ENCODE data around the gene PCDHB3.
"Not testable (repeated sequence)": the region's sequence is repeated elsewhere in the genome, so short reads cannot be mapped to it uniquely, and the experiment has no call there.

The PCDHB3 gene

DNA sequence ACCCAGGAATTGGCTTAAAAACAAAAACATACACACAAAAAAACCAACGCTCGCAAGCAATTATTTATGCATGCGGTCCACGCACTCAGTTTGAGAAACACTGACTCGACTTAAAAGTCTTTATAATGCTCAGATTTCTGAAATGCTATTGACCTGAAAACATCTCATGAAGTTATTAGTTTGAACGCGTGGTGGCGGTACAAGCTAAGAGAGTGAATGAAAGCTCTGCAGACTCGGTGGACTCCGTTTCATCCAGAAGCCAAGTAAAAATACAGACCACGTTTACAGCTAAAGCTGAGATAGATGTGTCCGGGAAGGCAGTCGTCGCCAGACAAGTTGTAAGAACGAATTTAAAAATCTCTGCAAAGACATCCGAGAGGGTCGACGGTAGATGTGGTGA is 49.5 kb downstream of the PCDHB3 start, which contains the start of gene PCDHB6:
PCDHB6 (plus strand) TSS at position 246 of the 400 bp plus-strand sequence. CDS start 201 bp downstream, outside the sequence.
- TF ChIP-seq, protein P1, sequence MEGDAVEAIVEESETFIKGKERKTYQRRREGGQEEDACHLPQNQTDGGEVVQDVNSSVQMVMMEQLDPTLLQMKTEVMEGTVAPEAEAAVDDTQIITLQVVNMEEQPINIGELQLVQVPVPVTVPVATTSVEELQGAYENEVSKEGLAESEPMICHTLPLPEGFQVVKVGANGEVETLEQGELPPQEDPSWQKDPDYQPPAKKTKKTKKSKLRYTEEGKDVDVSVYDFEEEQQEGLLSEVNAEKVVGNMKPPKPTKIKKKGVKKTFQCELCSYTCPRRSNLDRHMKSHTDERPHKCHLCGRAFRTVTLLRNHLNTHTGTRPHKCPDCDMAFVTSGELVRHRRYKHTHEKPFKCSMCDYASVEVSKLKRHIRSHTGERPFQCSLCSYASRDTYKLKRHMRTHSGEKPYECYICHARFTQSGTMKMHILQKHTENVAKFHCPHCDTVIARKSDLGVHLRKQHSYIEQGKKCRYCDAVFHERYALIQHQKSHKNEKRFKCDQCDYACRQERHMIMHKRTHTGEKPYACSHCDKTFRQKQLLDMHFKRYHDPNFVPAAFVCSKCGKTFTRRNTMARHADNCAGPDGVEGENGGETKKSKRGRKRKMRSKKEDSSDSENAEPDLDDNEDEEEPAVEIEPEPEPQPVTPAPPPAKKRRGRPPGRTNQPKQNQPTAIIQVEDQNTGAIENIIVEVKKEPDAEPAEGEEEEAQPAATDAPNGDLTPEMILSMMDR (IDR thresholded peaks at IDR 0.05) = no peak
- DNase-seq (ENCODE audit: low spot score) = no peak
- no peak within 1 kb of the TSS for H3K27ac ChIP-seq
- H3K4me3 ChIP-seq = peak within 1 kb of the TSS; percentile 54

DNA sequence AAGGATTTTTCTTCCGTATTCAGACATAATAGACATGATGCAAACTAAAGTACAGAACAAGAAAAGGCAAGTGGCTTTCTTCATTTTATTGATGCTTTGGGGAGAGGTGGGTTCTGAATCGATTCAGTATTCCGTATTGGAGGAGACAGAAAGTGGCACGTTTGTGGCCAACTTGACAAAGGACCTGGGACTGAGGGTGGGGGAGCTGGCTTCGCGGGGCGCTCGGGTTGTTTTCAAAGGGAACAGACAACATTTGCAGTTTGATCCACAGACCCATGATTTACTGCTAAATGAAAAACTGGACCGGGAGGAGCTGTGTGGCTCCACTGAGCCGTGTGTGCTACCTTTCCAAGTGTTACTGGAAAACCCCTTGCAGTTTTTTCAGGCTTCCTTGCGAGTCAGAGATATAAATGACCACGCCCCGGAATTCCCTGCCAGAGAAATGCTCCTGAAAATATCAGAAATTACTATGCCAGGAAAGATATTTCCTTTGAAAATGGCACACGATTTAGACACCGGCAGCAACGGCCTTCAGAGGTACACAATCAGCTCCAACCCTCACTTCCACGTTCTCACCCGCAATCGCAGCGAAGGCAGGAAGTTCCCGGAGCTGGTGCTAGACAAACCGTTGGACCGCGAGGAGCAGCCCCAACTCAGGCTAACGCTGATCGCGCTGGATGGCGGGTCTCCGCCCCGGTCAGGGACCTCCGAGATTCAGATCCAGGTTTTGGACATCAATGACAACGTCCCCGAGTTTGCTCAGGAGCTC is 50.1 kb downstream of the PCDHB3 start:
- Histone ChIP-seq H3K4me3 (peak overlapping the region; percentile 54), H3K27ac (no peak overlapping the region)
- TF ChIP-seq, protein P1 (IDR thresholded peaks at IDR 0.05) = no peak
- no peak for DNase-seq (ENCODE audit: low spot score)

DNA sequence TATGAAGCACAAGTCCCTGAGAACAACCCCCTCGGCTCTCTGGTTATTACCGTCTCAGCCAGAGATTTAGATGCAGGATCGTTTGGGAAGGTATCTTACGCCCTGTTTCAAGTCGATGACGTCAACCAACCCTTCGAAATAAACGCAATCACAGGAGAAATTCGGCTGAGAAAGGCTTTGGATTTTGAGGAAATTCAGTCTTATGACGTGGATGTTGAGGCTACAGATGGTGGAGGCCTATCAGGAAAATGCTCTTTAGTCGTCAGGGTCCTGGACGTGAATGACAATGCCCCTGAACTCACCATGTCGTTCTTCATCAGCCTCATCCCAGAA is 50.7 kb downstream of the PCDHB3 start:
- Histone ChIP-seq H3K27ac (no peak overlapping the region), H3K4me3 (peak overlapping the region; percentile 54)
- TF ChIP-seq, protein P1 (IDR thresholded peaks at IDR 0.05) = no peak

DNA sequence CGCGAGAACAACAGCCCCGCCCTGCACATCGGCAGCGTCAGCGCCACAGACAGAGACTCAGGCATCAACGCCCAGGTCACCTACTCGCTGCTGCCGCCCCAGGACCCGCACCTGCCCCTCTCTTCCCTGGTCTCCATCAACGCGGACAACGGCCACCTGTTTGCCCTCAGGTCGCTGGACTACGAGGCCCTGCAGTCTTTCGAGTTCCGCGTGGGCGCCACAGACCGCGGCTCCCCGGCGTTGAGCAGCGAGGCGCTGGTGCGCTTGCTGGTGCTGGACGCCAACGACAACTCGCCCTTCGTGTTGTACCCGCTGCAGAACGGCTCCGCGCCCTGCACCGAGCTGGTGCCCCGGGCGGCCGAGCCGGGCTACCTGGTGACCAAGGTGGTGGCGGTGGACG is 51.4 kb downstream of the PCDHB3 start:
- not testable (repeated sequence) for H3K27ac ChIP-seq; H3K4me3 ChIP-seq; DNase-seq (ENCODE audit: low spot score)

More for the DNA sequence above, 50.7 kb downstream of the PCDHB3 start:
- DNase-seq (ENCODE audit: low spot score) = no peak

DNA sequence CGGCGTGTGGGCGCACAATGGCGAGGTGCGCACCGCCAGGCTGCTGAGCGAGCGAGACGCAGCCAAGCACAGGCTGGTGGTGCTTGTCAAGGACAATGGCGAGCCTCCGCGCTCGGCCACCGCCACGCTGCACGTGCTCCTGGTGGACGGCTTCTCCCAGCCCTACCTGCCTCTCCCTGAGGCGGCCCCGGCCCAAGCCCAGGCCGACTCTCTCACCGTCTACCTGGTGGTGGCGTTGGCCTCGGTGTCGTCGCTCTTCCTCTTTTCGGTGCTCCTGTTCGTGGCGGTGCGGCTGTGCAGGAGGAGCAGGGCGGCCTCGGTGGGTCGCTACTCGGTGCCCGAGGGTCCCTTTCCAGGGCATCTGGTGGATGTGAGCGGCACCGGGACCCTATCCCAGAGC is 51.8 kb downstream of the PCDHB3 start:
- not testable (repeated sequence) for H3K4me3 ChIP-seq; H3K27ac ChIP-seq; DNase-seq (ENCODE audit: low spot score)
